NT2/D1 (cell line): ENCODE results near the gene APBA2.

Experiments used
- YY1 ChIP-seq: IDR thresholded peaks from 2 replicates; pipeline ENCODE4 v1.6.1; 2011; ENCODE audit not compliant: insufficient read length, insufficient read depth
- ZNF274 ChIP-seq: IDR thresholded peaks from 2 replicates; pipeline ENCODE4 v1.6.1; 2011; ENCODE audit warnings: mild to moderate bottlenecking, low read depth, low read length

DNA sequence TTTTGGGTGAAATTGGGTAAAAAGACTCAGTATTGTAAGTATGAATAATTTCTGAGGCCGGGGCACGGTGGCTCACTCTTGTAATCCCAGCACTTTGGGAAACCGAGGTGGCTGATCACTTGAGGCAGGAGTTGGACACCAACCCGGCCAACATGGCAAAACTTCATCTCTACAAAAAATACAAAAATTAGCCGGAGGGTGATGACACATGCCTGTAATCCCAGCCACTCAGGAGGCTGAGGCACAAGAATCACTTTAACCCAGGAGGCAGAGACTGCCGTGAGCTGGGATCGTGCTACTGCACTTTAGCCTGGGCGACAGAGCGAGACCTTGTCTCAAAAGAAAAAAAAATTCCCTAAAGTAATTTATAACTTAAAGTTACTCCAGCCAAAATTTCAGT, 162.2 kb downstream of the APBA2 start:
- TF ChIP-seq YY1 (no peak), ZNF274 (no peak)
